Ishikawa (cell line): ENCODE results near the gene ECT2.

ENCODE experiments used
- CEBPB ChIP-seq: IDR thresholded peaks from 2 replicates; pipeline ENCODE4 v1.6.1; 2012
- CREB1 ChIP-seq: IDR thresholded peaks from 2 replicates; pipeline ENCODE4 v1.6.1; 2012; ENCODE audit warnings: low read depth
- EGR1 ChIP-seq: IDR thresholded peaks from 2 replicates; pipeline ENCODE4 v1.6.1; 2012
- EP300 ChIP-seq: IDR thresholded peaks from 2 replicates; pipeline ENCODE4 v1.6.1; 2012; ENCODE audit warnings: borderline replicate concordance
- FOXM1 ChIP-seq: IDR thresholded peaks from 2 replicates; pipeline ENCODE4 v1.6.1; 2012; ENCODE audit warnings: low read depth, borderline replicate concordance
- NFIC ChIP-seq: IDR thresholded peaks from 2 replicates; pipeline ENCODE4 v1.6.1; 2012
- RAD21 ChIP-seq: IDR thresholded peaks from 2 replicates; pipeline ENCODE4 v1.6.1; 2012; ENCODE audit warnings: low read depth
- REST ChIP-seq: IDR thresholded peaks from 2 replicates; pipeline ENCODE4 v1.6.1; 2012; ENCODE audit warnings: low read depth, mild to moderate bottlenecking
- TAF1 ChIP-seq: IDR thresholded peaks from 2 replicates; pipeline ENCODE4 v1.6.1; 2012; ENCODE audit warnings: low read depth, mild to moderate bottlenecking
- TCF12 ChIP-seq: IDR thresholded peaks from 2 replicates; pipeline ENCODE4 v1.6.1; 2012; ENCODE audit warnings: low read depth
- TEAD4 ChIP-seq: IDR thresholded peaks from 2 replicates; pipeline ENCODE4 v1.6.1; 2012
- USF1 ChIP-seq: IDR thresholded peaks from 2 replicates; pipeline ENCODE4 v1.6.1; 2012
- YY1 ChIP-seq: IDR thresholded peaks from 2 replicates; pipeline ENCODE4 v1.6.1; 2012; ENCODE audit warnings: low read depth
- ZBTB7A ChIP-seq: IDR thresholded peaks from 2 replicates; pipeline ENCODE4 v1.6.1; 2012; ENCODE audit warnings: low read depth
- TF ChIP-seq, protein P1 (sequence below): IDR thresholded peaks from 2 replicates; pipeline ENCODE4 v1.6.1; 2012

Gene ECT2

GRCh38 chr3:172717493-172718088, 32.9 kb upstream of the ECT2 start:
- TF ChIP-seq YY1 (no peak), TCF12 (no peak), TEAD4 (no peak), TAF1 (no peak), ZBTB7A (no peak), RAD21 (no peak), CREB1 (no peak), REST (no peak), FOXM1 (no peak), EGR1 (no peak), EP300 (no peak), USF1 (no peak)
- TF ChIP-seq, protein P1, sequence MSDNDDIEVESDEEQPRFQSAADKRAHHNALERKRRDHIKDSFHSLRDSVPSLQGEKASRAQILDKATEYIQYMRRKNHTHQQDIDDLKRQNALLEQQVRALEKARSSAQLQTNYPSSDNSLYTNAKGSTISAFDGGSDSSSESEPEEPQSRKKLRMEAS = no peak

DNA sequence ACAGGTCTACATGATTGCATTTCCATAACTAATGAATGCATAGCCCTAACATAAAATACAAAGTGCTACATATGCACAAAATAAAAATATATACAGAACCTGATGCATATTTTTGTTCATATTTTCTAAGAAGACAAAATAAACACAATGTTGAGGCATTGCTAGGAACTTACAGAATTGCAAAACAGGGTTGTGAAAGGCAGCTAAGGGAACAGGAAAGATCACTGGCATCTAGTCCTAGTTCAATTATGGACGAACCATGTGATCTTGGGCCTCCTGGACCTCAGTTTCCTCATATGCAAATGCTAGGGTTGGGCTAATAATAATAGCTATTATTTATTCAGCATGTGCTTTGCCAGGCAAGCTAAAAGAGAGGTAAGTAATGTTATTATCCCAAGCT, 24.1 kb upstream of the ECT2 start:
- TF ChIP-seq TCF12 = no peak
- no peak for TF ChIP-seq YY1
- no peak for TF ChIP-seq REST
- TF ChIP-seq NFIC = no peak
- TF ChIP-seq CEBPB = no peak
- no peak for TF ChIP-seq RAD21
- no peak for TF ChIP-seq ZBTB7A
- TF ChIP-seq EGR1 = no peak
- TF ChIP-seq TEAD4 = no peak
- TF ChIP-seq, protein P1 = no peak
- TF ChIP-seq EP300 = no peak
- no peak for TF ChIP-seq USF1
- TF ChIP-seq CREB1 = no peak
- TF ChIP-seq FOXM1 = no peak

- TF ChIP-seq CEBPB (no peak), USF1 (no peak), ZBTB7A (no peak), CREB1 (no peak), EP300 (no peak), NFIC (no peak), YY1 (no peak), FOXM1 (no peak), TCF12 (no peak)
Measured at GRCh38 chr3:172735014-172735413, 15.5 kb upstream of the ECT2 start.

GRCh38 chr3:172739462-172739861, 11.1 kb upstream of the ECT2 start:
- TF ChIP-seq NFIC = no peak
- no peak for TF ChIP-seq RAD21
- no peak for TF ChIP-seq YY1
- TF ChIP-seq FOXM1 = no peak
- TF ChIP-seq CREB1 = no peak
- no peak for TF ChIP-seq CEBPB
- no peak for TF ChIP-seq TEAD4
- TF ChIP-seq, protein P1 = no peak
- TF ChIP-seq REST = no peak
- no peak for TF ChIP-seq USF1
- TF ChIP-seq ZBTB7A = no peak
- TF ChIP-seq EP300 = no peak
- no peak for TF ChIP-seq EGR1
- no peak for TF ChIP-seq TAF1
- no peak for TF ChIP-seq TCF12
